Stimulated activated CD4-positive, alpha-beta T cell treated with anti-CD3 and anti-CD28 coated beads, Interleukin-15, amount 100 ng/mL, for 48 hours (primary cell): ENCODE measurements around the gene SLC6A1.
A peak's percentile ranks its signal among the peaks of the same experiment; 100 is the strongest.
"Not testable (repeated sequence)": the region's sequence is repeated elsewhere in the genome, so short reads cannot be mapped to it uniquely, and the experiment has no call there.

ENCODE experiments used
- DNase-seq, 2 donors: peaks; one replicate each; pipeline ENCODE4 v3.0.0-alpha.2; 2020; ENCODE audit warnings: low read depth in 2 of 2

SLC6A1 gene

DNA sequence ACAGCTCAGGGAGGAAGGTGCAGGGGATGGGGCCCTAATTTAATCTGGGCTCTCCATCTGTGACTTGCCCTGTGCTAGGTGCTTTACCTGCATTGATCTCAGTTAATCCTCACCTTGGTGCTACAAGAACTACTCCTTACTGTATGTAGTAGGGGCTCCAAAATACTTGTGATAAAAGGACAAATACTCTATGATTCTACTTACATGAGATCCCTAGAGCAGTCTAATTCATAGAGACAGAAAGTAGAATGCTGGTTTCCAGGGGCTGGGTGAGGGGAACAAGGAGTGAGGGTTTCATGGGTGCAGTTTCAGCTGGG lies 67.2 kb downstream of the SLC6A1 start:
- no peak for DNase-seq

DNA sequence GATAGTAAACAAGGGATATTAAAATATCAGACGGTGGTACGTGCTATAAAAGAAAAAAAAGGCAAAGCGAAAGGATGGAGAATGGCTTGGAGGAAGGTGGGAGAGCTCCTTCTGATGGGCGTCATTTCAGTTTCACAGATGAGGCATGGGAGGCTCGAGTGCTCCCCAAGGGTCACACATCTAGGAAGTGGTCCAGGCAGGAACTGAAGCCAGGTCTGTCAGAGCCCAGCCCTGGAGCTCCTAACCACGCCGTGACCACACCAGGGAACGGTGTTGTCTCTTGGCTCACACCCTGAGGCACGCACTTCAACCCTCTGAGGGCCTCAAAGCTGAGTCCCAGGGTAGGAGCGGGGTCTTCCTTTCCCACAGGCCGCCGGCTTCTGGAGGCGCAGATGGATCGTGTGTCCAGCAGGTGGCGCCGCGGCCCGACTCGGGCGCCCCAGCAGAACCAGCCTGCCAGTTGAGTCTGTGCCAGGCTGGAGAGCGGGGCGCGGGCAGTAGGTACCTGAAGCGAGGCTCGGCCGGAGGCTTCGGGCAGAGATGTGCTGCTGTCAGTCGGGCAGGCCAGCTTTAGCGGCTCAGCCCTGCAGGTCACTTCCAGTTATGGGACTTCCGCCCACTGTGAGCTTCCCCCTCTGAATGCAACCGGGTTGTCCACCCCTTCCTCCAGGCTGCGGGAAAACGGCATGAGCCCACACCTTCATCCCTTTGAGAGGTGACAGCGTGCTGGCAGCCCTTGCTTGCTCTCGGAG lies 68.1 kb downstream of the SLC6A1 start:
- DNase-seq, result peak; percentile 18 to 44

GRCh38 chr3:11061268-11061871 lies 68.8 kb downstream of the SLC6A1 start:
- not testable (repeated sequence) for DNase-seq

DNA sequence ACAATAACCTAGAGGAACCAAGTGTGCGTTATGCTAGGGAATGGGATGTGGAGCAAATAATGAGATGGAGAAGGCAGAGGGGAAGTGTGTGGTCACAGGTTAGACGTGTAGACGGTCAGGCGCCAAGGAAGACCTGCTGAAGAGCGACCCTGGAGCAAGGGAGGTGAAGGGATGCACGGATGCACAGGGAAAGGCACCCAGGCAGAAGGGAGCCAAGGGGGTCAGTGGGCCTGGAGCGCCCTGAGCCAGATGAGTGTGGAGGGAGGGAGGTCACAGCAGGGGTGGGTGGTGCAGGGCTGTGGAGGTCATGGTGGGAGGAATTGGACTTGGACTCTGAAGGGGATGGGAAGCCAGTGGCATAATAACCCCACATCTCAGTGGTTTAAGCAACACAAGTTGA lies 70.2 kb downstream of the SLC6A1 start:
- no peak for DNase-seq

- no peak for DNase-seq
These were observed 78.7 kb downstream of the SLC6A1 start for GRCh38 chr3:11071096-11071755.

DNA sequence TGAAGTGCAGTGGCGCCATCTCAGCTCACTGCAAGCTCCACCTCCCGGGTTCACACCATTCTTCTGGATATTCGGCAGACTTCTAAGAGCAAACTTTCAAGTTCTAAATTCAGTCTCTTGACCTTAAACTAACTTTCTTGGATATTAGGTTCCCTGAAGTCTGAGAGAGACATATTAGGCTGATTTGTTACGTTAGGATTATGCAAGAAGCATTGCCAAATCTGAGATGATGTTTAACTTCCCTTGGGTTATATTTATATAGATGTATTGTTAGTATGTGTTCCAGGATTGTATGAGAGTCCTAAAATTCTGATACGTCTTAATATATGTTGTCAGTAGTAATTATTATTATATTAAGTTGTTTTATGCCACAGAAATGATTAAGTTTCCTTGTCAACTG lies 80.1 kb downstream of the SLC6A1 start:
- no peak for DNase-seq

DNA sequence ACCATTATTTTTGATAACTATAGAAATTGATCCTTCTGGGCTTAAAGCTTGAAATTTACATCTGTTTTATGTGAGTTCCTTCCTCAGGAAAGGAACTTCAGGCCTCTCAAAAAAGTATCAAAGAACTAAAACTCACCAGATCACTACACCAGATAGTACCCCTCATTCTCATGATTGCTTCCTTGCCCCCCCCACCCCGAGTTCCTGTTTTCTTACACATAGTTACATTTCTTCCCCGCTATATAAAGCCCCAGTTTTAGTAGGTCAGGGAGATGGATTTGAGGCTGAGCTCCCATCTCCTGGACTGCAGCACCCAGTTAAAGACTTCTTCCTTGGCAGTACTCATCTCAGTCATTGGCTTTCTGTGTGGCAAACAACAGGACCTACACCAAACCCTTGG lies 81.5 kb downstream of the SLC6A1 start:
- no peak for DNase-seq

DNA sequence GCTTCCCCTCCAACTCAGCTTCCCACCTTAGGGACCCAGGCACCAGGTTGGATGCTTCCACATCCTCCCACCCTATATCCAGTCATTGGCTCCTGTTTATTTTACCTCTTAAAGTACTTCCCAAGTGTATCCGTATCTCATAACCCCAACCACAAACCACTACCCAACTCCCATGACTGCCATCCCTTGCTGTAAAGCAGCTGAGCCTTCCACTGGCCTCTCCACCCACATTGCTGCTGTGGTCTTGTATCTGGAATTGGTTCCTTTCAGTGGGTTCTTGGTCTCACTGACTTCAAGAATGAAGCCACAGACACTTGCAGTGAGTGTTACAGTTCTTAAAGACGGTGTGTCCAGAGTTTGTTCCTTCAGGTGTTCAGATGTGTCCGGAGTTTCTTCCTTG lies 81.9 kb downstream of the SLC6A1 start:
- no peak for DNase-seq

GRCh38 chr3:11075122-11075521 lies 82.6 kb downstream of the SLC6A1 start:
- not testable (repeated sequence) for DNase-seq

- DNase-seq, result no peak
These were observed 84.2 kb downstream of the SLC6A1 start for GRCh38 chr3:11076711-11077110.

- no peak for DNase-seq
These were observed 84.9 kb downstream of the SLC6A1 start for GRCh38 chr3:11077466-11077865.

DNA sequence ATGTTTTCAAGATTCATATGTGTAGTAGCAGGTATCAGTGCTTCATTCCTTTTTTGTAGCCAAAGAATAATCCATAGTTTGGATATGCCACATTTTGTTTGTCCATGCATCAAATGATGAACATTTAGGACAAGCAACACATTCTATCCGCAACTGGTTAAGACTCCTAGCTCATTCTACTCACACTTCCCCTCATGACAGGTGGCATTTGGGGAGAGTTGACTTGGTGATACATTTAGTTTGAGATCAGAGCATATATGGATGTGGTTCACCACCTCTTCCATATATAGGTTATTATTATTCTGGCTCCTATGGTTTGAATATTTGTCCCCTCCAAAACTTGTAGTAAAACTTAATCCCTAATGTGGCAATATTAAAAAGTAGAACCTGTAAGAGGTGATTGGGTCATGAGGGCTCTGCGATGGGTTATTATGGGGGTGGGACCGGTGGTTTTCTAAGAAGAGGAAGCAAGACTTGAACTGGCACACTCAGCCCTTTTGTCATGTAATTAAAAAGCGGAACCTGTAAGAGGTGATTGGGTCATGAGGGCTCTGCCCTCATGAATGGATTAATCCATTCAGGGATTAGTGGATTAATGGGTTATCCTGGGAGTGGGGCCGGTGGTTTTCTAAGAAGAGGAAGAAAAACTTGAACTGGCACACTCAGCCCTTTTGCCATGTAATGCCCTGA lies 86.4 kb downstream of the SLC6A1 start:
- DNase-seq, result no peak

- no peak for DNase-seq
These were observed 87.9 kb downstream of the SLC6A1 start for GRCh38 chr3:11080492-11080891.

- no peak for DNase-seq
These were observed 91.5 kb downstream of the SLC6A1 start for GRCh38 chr3:11084098-11084497.

DNA sequence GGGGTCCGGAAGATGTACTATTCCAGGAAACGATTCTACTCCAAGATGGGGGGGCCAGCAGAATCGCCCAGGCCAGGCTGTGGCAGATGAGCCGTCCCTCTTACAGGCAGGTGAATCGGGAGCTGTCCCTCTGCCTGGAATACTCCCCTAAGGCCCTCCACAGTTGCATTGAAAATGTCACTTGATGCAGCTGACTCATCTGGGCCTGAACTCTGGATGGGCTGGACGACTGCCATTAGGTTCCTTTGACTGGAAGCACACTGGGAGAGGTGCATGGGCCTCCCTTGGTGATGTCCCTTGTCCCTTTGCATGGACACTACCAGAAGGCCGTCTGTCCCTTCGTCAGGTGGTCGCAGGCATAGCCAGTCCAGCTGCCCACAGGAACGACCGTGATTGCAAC lies 92.1 kb downstream of the SLC6A1 start:
- DNase-seq, result no peak

- DNase-seq, result no peak
These were observed 92.7 kb downstream of the SLC6A1 start for GRCh38 chr3:11085093-11085840.

DNA sequence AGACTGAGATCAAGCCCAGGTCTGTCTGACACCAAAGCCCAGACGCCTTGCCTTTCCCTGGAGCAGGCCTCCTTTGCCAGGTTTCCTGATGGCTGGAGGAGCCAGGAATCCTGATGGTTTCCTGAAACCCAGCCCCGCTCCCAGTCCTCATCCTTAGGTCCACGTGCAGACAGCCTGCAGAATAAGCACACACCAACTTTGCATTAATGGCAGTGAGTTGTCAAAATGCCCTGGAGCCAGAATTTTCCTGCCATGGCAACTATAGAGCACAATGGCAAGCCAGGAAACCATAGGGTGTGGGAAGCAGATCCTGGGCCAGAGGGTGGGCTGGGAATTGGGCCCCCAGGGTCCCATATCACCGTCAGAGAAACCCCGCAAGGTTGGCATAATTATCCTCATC lies 94.3 kb downstream of the SLC6A1 start:
- no peak for DNase-seq

GRCh38 chr3:11088066-11088465 lies 95.5 kb downstream of the SLC6A1 start:
- no peak for DNase-seq

DNA sequence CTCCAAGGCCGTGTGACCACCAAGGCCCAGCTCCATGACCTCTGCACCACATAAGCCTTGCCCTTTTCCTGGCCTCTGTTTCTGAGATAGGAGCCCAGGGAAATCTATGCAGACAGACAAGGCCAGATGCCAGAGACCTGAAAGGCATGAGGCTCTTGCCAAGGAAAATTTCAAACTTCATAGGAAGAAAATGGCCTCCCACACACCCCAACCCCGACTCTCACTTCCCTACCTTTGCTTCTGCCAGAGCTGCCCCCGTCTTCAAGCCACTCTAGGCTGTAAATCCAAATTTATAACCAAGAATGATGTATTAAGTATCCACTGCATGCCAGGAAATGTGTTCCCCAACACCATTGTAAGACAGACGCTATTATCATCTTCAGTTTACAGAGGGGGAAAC lies 96.3 kb downstream of the SLC6A1 start:
- DNase-seq, result no peak
